Activated T-cell treated with anti-CD3 and anti-CD28 coated beads for 24 hours (primary cell): ENCODE data around the gene HIVEP2.

Experiments used
- DNase-seq: peaks from one replicate; pipeline ENCODE4 v3.0.0-alpha.2; 2020; ENCODE audit warnings: low read depth

The HIVEP2 gene

DNA sequence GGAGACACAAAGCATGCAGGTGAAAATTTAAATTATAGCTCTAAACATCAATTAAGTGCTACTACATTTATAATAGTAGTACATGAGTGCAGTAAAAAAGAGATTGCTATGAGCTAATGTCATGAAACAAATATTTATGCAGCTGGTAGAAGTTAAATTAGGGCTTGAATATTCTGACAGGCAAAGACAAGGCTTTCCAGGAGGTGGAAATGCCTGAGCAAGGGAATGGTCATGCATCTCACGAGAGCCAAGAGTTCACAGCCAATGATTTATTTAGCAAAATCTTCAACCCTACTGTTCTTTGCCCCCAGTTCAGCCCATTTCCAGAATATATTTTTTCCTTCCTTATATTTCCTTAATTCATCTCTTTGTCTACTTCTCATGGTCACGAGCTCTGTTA lies 128.9 kb downstream of the HIVEP2 start:
- no peak for DNase-seq

DNA sequence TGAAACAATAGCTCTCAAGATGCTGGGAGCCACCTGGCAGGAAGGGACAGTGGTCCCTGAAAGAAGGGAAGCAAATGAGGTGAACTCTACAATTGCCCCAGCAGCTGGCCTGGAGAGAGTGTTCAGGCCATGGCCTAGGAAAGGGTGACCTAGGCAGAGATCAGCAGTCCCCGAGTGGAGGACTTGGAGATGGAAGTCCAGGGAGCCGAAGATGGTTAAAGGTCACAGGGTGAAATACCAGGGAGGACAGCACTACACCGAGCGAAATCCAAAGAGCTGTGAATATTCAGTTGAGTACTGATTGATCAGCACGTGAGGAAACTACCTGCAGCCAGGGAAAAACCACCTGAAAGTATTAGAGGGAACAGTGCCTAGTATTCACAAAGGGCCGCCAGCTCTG lies 133.1 kb downstream of the HIVEP2 start:
- DNase-seq = no peak

DNA sequence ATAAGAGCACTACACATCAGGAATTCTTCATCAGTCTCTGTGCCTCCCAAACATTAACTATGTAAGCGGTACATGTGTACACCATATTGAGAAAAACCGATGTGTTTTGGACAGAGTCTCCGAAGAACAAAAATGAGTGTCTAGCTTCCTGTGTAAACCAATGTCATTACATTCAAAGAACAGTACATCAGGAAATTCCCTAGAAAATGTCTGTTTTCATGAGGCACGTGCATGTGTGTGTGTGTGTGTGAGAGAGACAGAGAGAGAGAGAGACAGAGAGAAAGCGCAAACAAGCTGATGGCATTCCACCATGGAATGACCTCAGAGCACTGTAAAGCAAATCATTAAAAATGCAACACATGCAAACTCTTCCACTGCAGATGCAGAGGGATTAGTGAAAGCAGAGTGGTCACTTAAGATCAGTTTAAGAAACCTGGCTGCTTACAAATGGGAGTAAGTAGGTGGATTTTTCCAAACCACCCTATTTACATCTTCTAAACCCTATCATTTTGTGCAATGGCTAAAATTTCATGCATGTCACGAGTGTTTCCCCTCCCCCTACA lies 133.9 kb downstream of the HIVEP2 start:
- DNase-seq = no peak

DNA sequence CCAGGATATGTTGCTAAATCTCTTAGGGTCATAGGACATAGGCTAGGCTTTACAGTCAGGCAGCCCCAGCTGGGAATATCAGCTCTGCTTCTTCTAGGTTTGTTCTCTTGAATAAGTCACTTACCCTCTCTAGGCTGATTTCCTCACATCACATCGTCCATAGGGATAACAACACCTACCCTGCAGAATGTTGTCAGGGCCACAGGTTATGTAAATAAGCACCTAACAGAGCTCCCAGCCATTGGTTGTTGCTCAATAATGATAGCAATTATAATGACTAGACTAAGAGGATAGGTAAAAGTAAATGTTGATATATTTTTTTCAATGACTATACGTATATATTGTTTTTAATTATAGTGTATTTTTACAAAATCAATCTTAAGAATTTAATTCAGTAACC lies 135.0 kb downstream of the HIVEP2 start:
- no peak for DNase-seq

DNA sequence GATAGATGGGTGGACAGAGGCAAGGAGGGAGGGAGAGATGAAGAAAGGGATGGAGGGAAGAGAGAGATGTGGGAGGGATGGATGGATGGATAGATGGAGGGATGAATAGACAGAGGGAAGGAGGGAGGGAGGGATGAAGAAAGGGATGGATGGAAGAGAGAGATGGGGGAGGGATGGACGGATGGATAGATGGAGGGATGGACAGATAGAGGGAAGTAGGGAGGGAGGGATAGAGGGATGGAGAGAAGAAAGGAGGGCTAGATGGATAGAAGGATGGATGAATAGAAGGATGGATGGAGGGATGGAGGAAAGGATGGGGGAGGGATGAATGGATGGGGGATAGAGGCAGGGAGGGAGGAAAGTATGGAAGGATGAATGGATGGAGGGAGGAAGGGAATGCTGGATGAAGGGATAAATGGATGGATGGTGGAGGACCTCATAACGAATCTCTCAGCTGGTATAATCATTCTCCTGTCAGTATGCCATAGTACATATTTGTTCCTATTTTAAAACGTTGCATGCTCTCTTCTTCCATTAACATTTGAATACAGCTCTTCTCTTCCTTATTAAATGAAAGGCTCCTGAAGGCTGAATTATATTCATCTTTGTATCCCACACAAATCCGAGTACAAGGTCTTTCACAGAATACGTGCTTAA lies 136.4 kb downstream of the HIVEP2 start:
- no peak for DNase-seq

DNA sequence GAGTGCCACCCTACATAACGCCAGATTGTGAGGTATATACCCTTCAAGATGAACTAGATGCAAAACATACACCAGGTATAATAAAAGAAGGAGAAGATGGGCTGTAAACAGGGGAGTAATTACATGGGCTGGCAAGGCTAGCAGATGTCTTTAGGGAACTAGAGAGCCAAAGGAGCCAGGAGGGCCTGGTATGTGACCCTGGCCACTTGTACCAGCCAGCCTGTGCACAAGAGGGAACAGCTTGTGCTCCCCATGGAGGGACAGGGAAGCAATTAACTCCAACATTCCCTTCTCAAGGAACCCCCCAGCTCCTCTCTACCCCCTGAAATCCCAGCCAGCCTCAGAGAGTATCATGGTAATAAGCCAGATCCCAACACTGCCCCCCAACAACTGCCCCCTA lies 139.9 kb downstream of the HIVEP2 start:
- no peak for DNase-seq

DNA sequence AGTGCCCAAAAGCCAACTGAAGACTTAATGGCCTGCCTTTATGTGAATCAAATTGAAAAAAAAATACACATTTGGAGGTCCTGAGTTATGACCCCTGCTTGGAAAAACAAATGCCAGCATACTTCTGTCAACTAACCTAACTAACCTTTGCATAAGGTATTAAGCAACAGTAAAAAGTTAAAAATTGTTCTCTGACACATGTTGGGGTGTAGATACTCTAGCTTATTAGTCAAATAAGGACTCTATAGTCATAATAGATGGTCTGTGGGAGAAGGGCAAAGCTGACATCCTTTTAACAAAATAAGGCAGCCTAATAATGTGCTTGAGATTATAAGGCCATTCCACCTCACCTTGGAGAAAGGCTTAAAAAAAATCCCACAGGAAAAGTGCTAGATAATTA lies 140.5 kb downstream of the HIVEP2 start:
- DNase-seq = no peak

DNA sequence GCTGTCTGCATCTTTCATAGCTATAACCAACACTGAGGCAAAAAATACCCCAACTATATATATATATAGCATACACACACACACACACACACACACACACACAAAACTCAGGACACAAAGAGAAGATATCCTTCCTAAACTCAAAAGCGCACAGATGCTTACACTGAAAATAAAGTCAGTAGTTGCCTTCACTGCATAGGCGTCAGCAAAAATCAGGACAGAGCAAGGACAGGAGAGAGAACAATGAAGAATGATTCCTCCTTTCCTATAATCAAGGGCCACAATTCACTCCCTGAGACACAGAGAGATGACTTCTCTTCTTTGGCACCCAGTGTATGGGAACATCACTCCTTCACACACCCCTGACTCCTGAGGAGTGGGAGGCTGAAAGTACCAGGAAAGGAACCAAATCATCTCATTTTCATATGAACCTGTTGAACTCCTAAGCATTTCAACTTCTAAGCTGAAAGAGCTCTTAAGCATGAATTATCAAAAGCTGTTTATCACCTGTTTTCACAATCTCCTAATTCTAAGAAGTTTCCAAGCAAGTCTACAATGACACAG lies 141.4 kb downstream of the HIVEP2 start:
- DNase-seq = no peak

DNA sequence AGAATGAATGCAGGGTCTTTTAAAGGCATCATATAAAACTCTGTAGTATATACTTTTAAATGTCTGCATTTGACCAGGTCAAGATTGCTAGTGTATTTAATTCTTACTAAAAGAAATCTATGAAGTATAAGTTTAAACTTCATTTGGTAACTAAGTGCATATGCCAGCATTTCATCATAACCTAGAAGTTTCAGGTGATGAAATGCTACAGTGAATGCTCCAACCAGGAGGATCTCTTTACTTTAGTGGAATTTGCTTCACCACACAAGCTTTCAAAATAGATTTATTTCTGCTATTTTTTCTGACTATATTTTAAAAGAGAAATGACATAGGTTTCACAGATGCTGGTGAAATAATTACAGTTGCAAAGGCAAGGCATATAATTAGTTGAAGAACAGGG lies 141.9 kb downstream of the HIVEP2 start:
- DNase-seq = no peak

DNA sequence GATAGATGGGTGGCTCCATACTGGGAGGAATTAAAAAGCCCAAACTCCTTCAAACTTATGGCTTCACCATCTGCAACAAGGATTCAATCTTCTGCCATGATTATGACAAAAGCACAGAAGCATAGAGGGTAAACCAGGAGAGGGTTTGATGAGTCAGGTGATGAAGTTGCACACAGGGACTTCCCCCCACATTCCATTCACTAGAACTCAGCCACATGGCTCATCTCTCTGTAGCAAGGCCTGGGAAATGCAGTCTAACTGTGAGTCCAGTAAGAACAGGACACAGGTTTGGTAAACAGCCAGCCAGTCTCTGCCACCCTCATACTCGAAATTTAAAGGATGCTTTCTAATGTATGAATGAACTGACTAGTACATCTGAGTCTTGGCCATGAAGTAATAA lies 142.9 kb downstream of the HIVEP2 start:
- peak; percentile 44 for DNase-seq

DNA sequence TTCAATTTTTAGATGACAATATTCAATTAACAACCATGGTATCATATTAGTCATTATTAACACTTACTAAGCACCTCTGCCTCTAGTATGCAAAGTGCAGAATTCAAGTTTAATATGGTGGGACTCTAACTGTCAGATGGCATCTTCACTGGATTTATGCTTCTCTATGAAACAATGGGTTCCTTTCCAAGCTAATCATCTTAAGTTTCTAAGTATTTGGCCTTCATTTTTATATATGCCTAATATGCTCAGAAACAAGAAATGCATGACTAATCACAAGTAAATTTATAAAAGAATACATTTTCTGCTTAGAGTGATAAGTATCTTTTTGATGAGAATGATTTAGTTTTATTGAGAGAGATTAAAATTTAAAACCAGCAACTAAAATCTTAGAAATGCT lies 144.7 kb downstream of the HIVEP2 start:
- DNase-seq = no peak

DNA sequence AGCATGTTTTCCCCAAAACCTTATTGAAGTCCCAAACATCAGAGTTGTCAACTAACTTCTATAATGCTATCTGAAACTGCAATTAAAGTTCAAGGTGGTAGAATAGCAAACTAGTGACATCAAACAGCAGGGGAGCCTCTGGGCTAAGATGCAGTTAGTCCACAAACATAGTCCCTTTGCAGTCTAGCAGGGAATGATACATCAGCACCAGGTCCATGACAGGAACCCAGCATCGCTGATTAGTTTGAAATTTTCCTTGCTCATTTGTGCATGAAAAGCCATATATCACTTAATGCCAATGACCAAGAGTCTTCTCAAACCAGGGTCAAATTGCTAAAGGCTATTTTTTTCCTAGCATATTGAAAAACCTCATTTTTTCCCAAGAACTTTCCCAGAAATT lies 145.3 kb downstream of the HIVEP2 start:
- DNase-seq = no peak

DNA sequence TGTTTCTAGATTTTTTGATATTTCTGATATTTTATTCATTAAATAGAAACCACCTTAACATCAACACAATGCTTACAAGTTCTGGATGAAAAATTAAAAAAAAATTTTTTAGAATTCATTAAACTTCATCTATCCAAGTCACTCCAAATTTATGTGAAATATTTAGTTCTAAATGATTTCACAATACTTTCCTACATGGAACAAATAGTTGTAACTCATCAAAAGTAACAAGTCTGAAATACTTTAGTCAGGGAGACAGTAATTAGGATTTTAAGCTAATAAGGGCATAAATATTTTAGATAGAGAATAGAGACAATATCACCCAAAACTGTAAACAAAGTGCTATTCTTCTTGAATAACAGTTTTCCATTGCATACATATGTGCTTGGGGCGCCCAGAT lies 147.8 kb downstream of the HIVEP2 start:
- DNase-seq = no peak

DNA sequence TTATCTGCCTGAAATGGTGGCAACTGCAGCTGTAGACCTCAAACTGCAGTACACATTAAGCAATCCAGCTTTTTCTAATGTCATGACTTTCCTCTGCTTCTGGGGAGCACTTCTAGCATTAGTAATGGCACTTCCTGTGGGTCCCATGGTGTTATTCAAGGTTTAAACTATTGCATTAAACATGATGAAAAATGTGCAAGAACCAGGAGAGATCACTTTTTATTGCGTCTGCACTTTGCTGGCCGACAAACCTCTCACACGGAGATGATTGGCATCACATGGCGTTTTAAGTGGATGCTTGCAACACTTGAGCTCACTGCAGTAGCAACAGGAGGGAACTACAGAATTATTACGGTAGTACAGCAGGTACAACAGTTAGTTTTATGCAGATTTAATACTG lies 148.4 kb downstream of the HIVEP2 start:
- no peak for DNase-seq

DNA sequence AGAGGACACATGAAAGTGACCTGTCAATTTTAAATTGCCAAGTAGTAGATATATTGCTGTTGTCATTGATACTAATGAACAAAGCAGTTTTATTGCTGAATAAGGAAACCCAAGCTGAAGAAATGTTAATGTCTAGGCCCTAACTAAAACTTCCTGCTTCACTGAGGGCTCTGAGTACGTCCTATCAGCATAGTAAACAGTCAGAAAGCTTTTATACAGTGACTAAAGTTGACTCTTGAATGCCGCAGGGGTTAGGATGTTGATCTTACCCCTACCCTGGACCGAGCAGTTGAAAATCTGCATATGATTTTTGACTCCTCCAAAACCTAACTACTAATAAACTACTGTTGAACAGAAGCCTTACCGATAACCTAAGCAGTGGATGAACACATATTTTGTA lies 149.0 kb downstream of the HIVEP2 start:
- no peak for DNase-seq

DNA sequence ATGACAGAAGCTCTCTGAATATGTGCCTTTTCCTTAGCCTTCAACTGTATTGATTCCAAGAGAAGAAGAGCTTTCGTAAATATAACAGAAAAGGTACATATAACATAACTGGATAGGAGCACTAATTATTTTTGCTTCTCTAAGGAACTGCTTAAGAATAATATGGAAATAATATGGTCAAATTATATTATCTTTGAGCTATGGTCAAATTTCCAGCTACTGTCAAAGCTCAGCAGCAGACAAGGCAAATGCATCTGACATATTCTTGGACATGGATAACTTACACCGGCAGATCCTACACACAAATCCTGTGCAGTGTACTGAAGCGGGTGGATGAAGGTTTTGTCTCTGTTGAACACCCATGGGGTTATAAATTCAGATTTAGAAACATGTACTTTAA lies 150.6 kb downstream of the HIVEP2 start:
- no peak for DNase-seq

DNA sequence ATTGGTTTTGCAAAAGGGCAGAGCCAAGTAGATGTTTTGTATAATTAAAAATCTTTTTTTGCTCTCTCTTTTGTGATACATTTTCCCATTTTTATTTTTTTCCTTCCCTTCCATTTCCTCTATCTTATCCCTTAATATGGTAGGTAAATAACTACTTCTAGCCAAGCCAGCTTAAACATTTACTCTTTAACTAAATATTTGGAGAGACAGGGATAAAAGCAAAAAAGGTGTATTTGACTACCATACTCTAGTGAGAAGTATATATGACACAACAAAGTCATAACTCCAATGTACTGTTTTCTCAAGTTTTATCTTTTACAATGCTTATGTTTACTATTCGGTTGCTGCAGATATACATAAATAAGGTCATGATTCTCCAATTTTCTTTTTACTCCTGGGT lies 154.7 kb downstream of the HIVEP2 start:
- DNase-seq = no peak

DNA sequence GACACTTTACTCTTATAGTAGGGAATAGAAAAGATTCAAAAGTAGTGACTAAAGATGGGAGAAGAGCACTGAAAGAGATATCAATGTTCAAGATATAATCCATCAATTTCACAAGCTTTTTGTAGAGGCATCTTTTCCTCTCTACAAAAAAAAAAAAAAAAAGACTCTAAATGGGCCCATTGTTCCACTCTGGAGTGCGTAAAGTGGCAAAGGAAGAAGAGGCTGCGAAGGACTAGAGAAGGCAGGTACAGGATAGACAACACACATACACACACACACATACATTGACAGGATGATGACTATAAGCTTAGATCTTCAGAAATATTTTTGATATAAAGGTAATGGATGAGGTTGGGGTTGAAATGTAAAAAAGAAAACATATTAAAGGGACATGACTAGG lies 157.6 kb downstream of the HIVEP2 start:
- DNase-seq = no peak

DNA sequence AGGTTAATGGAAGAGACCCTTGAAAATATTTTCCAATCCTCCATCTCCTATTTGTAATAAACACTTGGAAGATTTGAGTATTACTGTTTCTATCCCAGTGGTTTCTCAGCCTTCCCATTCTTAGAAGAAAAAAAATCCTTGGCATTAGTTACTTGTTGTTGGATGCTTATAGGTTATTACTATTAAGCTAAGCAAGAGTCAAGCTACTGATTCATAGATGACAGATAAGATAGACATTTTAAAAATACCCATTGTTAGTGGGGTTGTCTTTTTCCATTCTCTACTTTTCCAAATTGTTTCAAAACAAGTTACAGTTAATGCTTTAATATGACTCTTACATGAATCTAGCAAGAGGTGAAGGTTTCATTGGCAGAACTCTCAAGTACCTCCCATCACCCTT lies 158.5 kb downstream of the HIVEP2 start:
- DNase-seq = no peak

DNA sequence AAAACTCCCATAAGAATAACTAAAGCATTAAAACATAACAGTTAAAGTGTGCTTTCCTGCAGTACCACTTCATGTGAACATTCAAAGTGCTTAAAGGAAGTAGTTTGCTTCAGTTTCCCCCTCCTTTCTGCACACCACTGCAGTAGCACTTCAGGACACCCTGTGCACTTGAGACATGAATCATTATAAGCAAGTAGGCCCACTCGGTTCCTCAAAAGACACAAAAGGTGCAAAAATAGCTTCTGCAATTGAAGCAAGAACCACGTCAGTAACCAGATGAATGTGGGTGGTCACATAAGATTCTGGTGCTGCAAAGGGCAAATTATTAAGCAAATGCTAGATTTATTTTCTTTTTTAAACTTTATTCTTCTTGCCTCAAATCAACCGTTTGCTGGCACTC lies 160.6 kb downstream of the HIVEP2 start:
- DNase-seq = no peak

DNA sequence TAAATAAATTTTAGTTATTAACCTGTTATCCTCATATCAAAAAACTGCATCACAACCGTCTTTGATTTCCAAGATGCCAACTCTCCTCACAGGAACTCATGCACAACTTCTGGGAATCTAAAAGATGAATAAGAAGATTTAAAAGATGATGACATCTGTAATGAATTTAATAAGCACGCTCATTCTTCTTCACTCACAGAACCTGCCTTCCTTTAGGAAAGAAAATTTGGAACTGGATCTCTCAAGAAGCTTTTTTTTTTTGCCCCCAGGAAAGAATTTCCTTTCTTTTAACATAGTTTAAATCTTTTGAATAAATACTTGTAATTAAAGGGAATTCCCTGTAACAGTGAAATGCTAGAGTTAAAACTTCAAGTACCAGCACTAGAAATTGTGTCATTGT lies 161.5 kb downstream of the HIVEP2 start:
- DNase-seq = no peak

DNA sequence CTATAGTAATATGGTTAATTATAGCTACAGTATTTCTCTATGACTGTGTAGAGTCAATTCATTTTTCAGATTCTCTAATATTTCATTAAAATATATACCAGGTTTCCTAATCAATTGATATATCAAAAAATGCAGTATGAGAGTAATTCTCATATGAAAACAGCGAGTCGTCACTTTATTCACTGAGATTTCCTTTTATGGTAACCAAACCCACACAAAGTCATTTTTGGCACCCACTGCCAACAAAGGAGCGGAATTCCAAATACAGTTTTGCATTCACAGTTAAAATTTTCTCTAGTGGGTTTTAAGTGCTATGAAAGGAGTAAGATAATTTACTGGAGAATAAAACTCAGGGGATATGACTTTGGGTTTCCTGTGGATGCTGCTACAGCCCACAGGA lies 163.8 kb downstream of the HIVEP2 start:
- DNase-seq = no peak

DNA sequence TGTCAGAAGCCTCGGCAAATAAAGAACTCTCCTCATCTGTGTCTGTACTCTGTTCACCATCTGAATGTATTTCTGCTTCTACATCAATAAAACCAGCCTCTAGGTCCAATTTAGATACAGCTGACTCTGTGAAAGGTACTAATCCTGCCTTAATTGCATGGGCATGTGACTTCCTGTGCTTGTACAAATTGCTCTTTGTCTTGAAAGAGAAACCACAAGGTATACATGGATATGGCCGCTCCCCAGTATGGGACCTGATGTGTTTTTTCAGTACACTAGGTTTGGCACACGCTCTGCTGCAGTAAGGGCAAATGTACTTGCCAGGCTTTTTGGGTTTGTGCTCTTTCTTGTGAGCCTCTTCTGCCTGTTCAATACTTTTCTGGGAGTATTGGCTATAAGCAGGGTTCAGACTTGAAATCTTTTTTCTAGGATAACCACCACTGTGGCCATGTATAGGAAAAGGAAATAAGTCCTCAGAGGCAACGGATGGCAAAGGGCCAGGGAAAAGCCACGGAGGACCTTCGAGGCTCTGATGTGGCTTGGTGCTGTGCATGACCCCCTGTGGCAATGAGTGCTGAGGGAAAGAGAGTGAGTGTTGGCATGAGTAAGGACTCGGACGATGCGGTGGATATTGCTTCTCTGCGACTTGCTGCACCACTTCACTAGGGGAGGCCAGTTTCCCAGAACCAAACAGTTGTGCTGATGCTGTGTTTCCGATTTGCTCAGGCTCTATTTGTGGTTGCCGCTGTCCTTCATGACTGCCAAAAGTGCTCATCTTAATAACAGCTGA lies 170.9 kb downstream of the HIVEP2 start:
- DNase-seq = no peak
